Measurements from ENCODE around the gene CNGB1.
"Not testable (repeated sequence)": the region's sequence is repeated elsewhere in the genome, so short reads cannot be mapped to it uniquely, and the experiment has no call there.

CNGB1 gene

GRCh38 chr16:57848181-57848580 lies 122.7 kb downstream of the CNGB1 start:
- DNase-seq: no peak

DNA sequence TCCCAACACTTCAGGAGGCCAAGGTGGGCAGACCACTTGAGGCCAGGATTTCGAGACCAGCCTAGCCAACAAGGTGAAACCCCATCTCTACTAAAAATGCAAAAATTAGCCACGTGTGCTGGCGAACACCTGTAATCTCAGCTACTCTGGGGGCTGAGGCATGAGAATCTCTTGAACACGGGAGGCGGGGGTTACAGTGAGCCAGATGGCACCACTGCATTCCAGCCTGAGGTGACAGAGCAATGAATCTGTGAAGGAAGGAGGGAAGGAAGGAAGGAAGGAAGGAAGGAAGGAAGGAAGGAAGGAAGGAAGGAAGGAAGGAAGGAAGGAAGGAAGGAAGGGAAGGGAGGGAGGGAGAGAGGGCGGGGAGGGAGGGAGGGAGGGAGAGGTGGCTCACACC lies 124.0 kb downstream of the CNGB1 start:
- not testable (repeated sequence) for DNase-seq

DNA sequence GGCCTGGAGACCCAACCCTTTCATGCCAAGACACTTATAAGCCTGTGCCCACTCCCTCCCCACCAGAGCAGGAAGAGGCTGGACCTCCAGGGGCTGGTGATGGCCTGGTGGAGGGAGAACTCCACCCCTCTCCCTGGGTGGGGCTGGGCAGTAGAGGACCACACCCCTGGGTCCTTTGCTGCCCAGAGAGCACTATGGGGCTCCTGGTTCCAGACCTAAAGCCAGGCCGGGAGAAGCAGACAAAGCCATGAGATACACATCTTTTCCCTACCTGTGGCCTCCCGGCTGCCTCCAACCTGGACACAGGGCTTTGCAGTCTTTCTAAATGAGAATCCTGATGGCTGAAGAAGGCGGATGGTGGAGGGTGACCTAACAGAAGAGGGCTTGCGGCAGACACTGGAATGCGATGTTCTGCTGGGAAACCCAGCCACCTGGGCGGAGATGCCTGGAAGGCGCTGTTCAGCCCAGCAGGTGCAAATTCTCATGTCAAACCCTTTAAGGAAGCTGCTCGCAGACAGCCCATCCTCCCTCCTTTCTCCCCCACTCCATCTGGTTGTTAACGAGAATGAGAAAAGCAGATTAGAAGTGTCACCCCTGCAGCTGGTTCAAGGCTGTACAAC lies 124.7 kb downstream of the CNGB1 start:
- DNase-seq: no peak

- DNase-seq: no peak
Measured at GRCh38 chr16:57845115-57845514, 125.8 kb downstream of the CNGB1 start.

DNA sequence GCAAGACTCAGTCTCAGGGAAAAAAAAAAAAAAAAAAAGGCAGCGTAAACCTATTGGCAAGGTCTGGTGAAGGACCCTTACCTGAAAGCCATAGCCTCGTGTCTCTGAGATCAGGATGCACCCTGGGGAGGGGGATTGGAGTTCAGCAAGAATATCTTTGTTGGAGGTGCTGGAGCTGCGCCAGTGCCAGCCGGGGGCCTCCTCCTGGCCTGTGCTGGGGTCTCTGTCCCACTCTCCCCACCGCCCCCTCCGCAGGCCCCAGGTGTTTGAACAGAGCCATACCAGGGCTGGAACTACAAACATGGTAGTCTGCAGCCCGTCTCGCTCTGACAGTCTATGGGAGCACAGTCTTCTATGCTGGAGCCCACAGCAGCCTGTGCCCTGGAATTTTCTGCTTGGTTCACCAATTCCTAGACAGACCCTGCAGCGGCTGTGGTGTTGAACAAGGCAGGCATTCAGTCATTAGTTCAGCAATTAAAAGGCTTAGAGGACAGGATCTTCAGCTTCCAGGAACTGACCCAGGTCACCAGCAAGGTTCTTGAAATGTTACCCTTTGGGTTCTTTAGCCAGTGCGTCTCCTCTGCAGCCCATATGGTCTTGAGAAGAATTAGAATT lies 126.4 kb downstream of the CNGB1 start:
- no peak for DNase-seq

- no peak for DNase-seq
Measured at GRCh38 chr16:57843400-57843799, 127.5 kb downstream of the CNGB1 start.

DNA sequence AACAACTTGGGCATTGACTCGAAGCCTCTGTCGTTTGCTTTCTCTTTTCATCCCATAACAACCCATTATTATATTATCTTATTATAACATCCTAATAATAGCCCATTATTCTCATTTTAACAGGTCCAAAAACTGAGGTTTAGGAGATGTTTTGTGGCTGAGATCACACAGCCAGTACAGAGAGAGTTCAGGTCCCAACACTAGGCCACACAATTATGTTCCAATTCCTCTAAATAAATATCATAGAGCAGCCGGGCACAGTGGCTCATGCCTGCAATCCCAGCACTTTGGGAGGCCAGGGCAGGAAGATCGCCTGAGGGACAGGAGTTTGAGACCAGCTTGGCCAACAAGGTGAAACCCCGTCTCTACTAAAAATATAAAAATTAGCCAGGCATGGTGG lies 128.3 kb downstream of the CNGB1 start:
- DNase-seq: no peak

DNA sequence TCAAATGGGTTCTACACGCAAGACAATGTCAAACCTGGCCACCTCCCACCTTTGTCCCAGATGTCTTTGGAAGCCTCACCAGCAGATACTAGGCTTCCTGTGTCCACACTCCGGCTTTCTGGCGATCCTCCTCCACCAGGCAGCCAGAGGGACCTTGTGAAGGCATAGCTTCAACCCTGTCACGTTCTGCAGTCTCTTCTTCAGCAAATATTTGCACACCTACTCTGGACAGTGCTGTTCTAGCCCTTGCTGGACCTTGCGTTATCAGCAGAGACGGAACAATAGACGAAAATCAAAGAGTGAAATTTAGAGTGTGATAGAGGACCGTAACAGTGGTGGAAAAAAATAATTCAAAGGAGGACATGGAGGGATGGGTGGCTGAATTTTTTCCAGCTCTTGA lies 130.1 kb downstream of the CNGB1 start:
- DNase-seq: no peak

GRCh38 chr16:57838161-57838560 lies 132.8 kb downstream of the CNGB1 start:
- DNase-seq: no peak

- DNase-seq: no peak
Measured at GRCh38 chr16:57837305-57838125, 133.4 kb downstream of the CNGB1 start.

DNA sequence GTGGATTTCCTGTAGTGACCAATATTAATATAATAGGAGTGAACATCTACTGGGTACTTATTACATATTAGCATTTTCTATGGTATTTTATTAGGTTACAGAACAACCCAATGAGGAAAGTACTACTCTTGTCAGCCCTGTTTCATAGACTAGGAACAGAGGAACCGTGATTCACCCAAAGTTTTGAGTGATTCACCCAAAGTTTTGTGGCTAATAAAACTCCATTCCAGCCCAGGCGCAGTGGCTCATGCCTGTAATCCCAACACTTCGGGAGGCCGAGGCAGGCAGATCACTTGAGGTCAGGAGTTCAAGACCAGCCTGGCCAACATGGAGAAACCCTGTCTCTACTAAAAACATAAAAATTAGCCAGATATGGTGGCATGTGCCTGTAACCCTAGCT lies 135.5 kb downstream of the CNGB1 start:
- peak; percentile 39 to 75 (median 70) for DNase-seq

- DNase-seq: peak; percentile 60 to 66 (median 63)
Measured at GRCh38 chr16:57834936-57835335, 136.0 kb downstream of the CNGB1 start.
